Endothelial cell of umbilical vein (primary cell): Measurements from ENCODE around the gene TCERG1L. TPM values are rescaled to one million over a fixed set of nuclear protein-coding genes. Genes with fewer than 3 reads are reported as not detected.

ENCODE experiments used
- BruUV-seq: library from RNA; stranded (reverse); fragments of 400-500 nt; replicated peaks from 2 replicates; lab custom pipeline; 2021; lab: Mats Ljungman, UMichigan
- CTCF ChIA-PET: fragments of 300-600, 350-600 bp; sonication (Branson Sonifier 250); formaldehyde crosslinking; loops from one replicate; lab custom pipeline; 2021; ENCODE audit warnings: antibody characterized with exemption, inconsistent platforms; lab: Charles Lee
- POLR2A ChIA-PET: fragments of 300-600, 350-600 bp; sonication (Branson Sonifier 250); formaldehyde crosslinking; loops from one replicate; lab custom pipeline; 2021; ENCODE audit warnings: antibody characterized with exemption, inconsistent platforms; lab: Charles Lee
- DNase-seq: peaks from one replicate; pipeline ENCODE4 v3.0.0-alpha.2; 2011; ENCODE audit warnings: low read depth, low spot score
- FAIRE-seq: peaks from 2 replicates; lab custom pipeline; 2011; peaks lifted over from hg19 to GRCh38; lab: Jason Lieb, UNC
- H2AFZ ChIP-seq: 2 replicates; pipeline ENCODE4 v1.6.0; 2012; ENCODE audit warnings: low read depth, low read length, control low read depth, inconsistent platforms
- H3K27ac ChIP-seq: 2 replicates; pipeline ENCODE4 v1.5.1; 2011; ENCODE audit warnings: low read depth, mild to moderate bottlenecking, control low read depth, low read length, moderate library complexity; ENCODE audit not compliant: insufficient read depth
- H3K27me3 ChIP-seq, 2 experiments: 2 replicates each; pipeline versions ENCODE4 v1.6.0 to v1.6.1; 2011; ENCODE audit warnings: low read length in 2 of 2, mixed read lengths in 1 of 2; ENCODE audit not compliant: control insufficient read depth in 2 of 2, insufficient read depth in 2 of 2
- H3K36me3 ChIP-seq, 2 experiments: 2 replicates in 1 of 2; 3 replicates in 1 of 2; pipeline ENCODE4 v1.5.1; 2011; ENCODE audit warnings: low read length in 2 of 2, mild to moderate bottlenecking in 1 of 2, moderate library complexity in 1 of 2; ENCODE audit not compliant: control insufficient read depth in 2 of 2, insufficient read depth in 2 of 2; ENCODE audit errors: extremely low read depth in 1 of 2
- H3K4me1 ChIP-seq: 3 replicates; pipeline ENCODE4 v1.5.1; 2011; ENCODE audit warnings: mild to moderate bottlenecking, low read length; ENCODE audit not compliant: control insufficient read depth, insufficient read depth; ENCODE audit errors: extremely low read depth
- H3K4me2 ChIP-seq: 2 replicates; pipeline ENCODE4 v1.6.1; 2011; ENCODE audit warnings: low read length, control low read depth, mixed read lengths; ENCODE audit not compliant: insufficient read depth
- H3K4me3 ChIP-seq, 3 experiments: fragments of 200-600 bp in 1 of 3; sonication (generic), shearing (Covaris generic) in 1 of 3; replicated peaks in 1 of 3; 2 replicates each; pipeline ENCODE4 v1.5.1; 2011 to 2016; ENCODE audit warnings: control low read depth in 3 of 3, low read length in 3 of 3, mild to moderate bottlenecking in 2 of 3, inconsistent platforms in 1 of 3, low read depth in 1 of 3, moderate library complexity in 1 of 3; ENCODE audit not compliant: insufficient read depth in 1 of 3
- H3K79me2 ChIP-seq: 2 replicates; pipeline ENCODE4 v1.6.0; 2012; ENCODE audit warnings: low read length, inconsistent platforms; ENCODE audit not compliant: control insufficient read depth, insufficient read depth
- H3K9ac ChIP-seq: replicated peaks from 2 replicates; pipeline ENCODE3; 2011; ENCODE audit warnings: low read length, control low read depth; ENCODE audit not compliant: insufficient read depth; ENCODE audit errors: extremely low read depth
- H3K9me1 ChIP-seq: replicated peaks from 3 replicates; pipeline ENCODE4 v1.6.0; 2011; ENCODE audit warnings: mild to moderate bottlenecking, low read length; ENCODE audit not compliant: control insufficient read depth, insufficient read depth; ENCODE audit errors: extremely low read depth
- H3K9me3 ChIP-seq: replicated peaks from 2 replicates; pipeline ENCODE4 v1.5.1; 2012; ENCODE audit warnings: low read length, inconsistent platforms; ENCODE audit not compliant: control insufficient read depth, insufficient read depth
- H4K20me1 ChIP-seq: replicated peaks from 2 replicates; pipeline ENCODE3; 2011; ENCODE audit warnings: mild to moderate bottlenecking, low read length; ENCODE audit not compliant: control insufficient read depth, insufficient read depth; ENCODE audit errors: extremely low read depth
- CTCF ChIP-seq, 2 donors: IDR thresholded peaks; 1 replicate in 1 of 2; 2 replicates in 1 of 2; pipeline ENCODE4 v1.5.1; 2011; ENCODE audit warnings: low read length in 2 of 2, mild to moderate bottlenecking in 2 of 2, moderate library complexity in 2 of 2, control low read depth in 1 of 2, inconsistent platforms in 1 of 2, low read depth in 1 of 2; ENCODE audit not compliant: insufficient read depth in 1 of 2; ENCODE audit errors: extremely low read depth in 1 of 2
- EZH2 ChIP-seq: IDR thresholded peaks from 2 replicates; pipeline ENCODE4 v1.6.1; 2012; ENCODE audit warnings: borderline replicate concordance, low read depth, mild to moderate bottlenecking, moderate library complexity, low read length, inconsistent platforms; ENCODE audit not compliant: severe bottlenecking
- FOS ChIP-seq: IDR thresholded peaks from 2 replicates; pipeline ENCODE4 v1.6.1; 2011; ENCODE audit warnings: mild to moderate bottlenecking, low read length, moderate library complexity, borderline replicate concordance; ENCODE audit not compliant: insufficient read depth
- GATA2 ChIP-seq: IDR thresholded peaks from 2 replicates; pipeline ENCODE4 v1.7.0; 2011; ENCODE audit warnings: low read depth, mild to moderate bottlenecking, moderate library complexity, mixed read lengths, low read length; ENCODE audit not compliant: insufficient read length, insufficient read depth
- JUN ChIP-seq: IDR thresholded peaks from 2 replicates; pipeline ENCODE4 v1.6.1; 2011; ENCODE audit warnings: borderline replicate concordance, low read depth; ENCODE audit not compliant: insufficient read length, insufficient read depth
- MAX ChIP-seq: IDR thresholded peaks from 2 replicates; pipeline ENCODE4 v1.6.1; 2011; ENCODE audit not compliant: insufficient read depth, insufficient read length
- MYC ChIP-seq: IDR thresholded peaks from one replicate; pipeline ENCODE4 v1.6.1; 2011; ENCODE audit warnings: mild to moderate bottlenecking, low read depth, low read length
- POLR2A ChIP-seq: IDR thresholded peaks from 2 replicates; pipeline ENCODE4 v1.6.1; 2012; ENCODE audit warnings: low read depth, mild to moderate bottlenecking, control low read depth, low read length
- POLR2AphosphoS5 ChIP-seq: IDR thresholded peaks from 2 replicates; pipeline ENCODE4 v1.6.1; 2012; ENCODE audit warnings: low read depth, mild to moderate bottlenecking, control low read depth, low read length, moderate library complexity; ENCODE audit not compliant: insufficient read depth
- dilution Hi-C: fragments of 300-500 bp; cut with MboI; formaldehyde crosslinking; loops from one replicate; pipeline ENCODE4 v1.15.0; 2019; ENCODE audit warnings: low sequenced_read_pairs; ENCODE audit not compliant: extremely low pct_ligation_motif_present
- intact Hi-C: fragments of 100-400 bp; cut with micrococcal nuclease; formaldehyde crosslinking; loops from one replicate; pipeline ENCODE4 v1.10.0; 2022
- polyA plus RNA-seq, 4 experiments: library from polyadenylated mRNA; depleted of rRNA in 3 of 4; stranded (reverse) in 3 of 4; unstranded in 1 of 4; fragments of >200 nt; gene quantifications; 2 replicates each; pipeline versions ENCODE4 v1.2.1 to v1.2.3, GENCODE V29; 2011 to 2012; ENCODE audit warnings: missing spikeins in 1 of 4
- total RNA-seq: library from RNA; stranded (reverse); gene quantifications from 2 replicates; pipeline ENCODE4 v1.2.3, GENCODE V29; 2021

Gene TCERG1L
- total and polyA plus RNA-seq, 2 donors (not counting 3 experiments of a cell fraction or from before 2014, with no cell fraction given): not detected

- no peak for DNase-seq
Measured at GRCh38 chr10:131231965-131232541, 79.5 kb downstream of the TCERG1L start.

More at GRCh38 chr10:131231965-131232541, 79.5 kb downstream of the TCERG1L start:
- H3K4me1 ChIP-seq: no peaks in the 10 kb centered on the region
- no peaks in the 10 kb centered on the region for H4K20me1 ChIP-seq
- H3K4me2 ChIP-seq: no peak overlapping the region
- dilution Hi-C loops: no loop called here
- CTCF ChIA-PET: no interaction called here
- intact Hi-C loops: no loop called here
- H3K4me3 ChIP-seq: no peak overlapping the region
- POLR2A ChIA-PET: no interaction called here
- H3K9ac ChIP-seq: no peak overlapping the region
- no peak for FAIRE-seq
- H3K27ac ChIP-seq: no peak overlapping the region
- no peaks in the 10 kb centered on the region for H3K79me2 ChIP-seq
- no peak overlapping the region for H2AFZ ChIP-seq
- H3K27me3 ChIP-seq: no peaks in the 10 kb centered on the region
- H3K9me1 ChIP-seq: no peaks in the 10 kb centered on the region
- no TSS peak for BruUV-seq
- no peaks in the 10 kb centered on the region for H3K36me3 ChIP-seq
- TF ChIP-seq MAX (no peak), EZH2 (no peak), FOS (no peak), MYC (no peak), GATA2 (no peak), JUN (no peak), POLR2AphosphoS5 (no peak), POLR2A (no peak), CTCF (IDR thresholded peaks at IDR 0.05; ENCODE audit: extremely low read depth in 1 of 2, insufficient read depth in 1 of 2, low read depth in 1 of 2, low read length in 2 of 2) (no peak)
- H3K9me3 ChIP-seq: peaks cover 4% of the 10 kb centered on the region
